HCT116 (cell line): ENCODE data around the gene SPTSSA. TPM values are rescaled to one million over a fixed set of nuclear protein-coding genes. Genes with fewer than 3 reads are reported as not detected.

ENCODE experiments used
- ATAC-seq: fragments of 200-7000 bp; cut with Tn5 transposase; 2 replicates; pipeline ENCODE4 v1.9.1; 2020; ENCODE audit warnings: mild to moderate bottlenecking, moderate library complexity
- BruUV-seq: library from RNA; stranded (reverse); fragments of 400-500 nt; replicated peaks from 2 replicates; lab custom pipeline; 2021; lab: Mats Ljungman, UMichigan
- CTCF ChIA-PET: fragments of 300-600 bp; sonication (Branson Sonifier 250); formaldehyde crosslinking; loops from one replicate; lab custom pipeline; 2021; ENCODE audit warnings: antibody characterized with exemption; lab: Charles Lee
- POLR2A ChIA-PET: fragments of 300-600, 350-600 bp; sonication (Branson Sonifier 250); formaldehyde crosslinking; loops from one replicate; lab custom pipeline; 2021; ENCODE audit warnings: antibody characterized with exemption; lab: Charles Lee
- RAD21 ChIA-PET, 2 experiments: fragments of 300-600 bp; sonication (Branson Sonifier 250); formaldehyde crosslinking; loops; one replicate each; lab custom pipeline; 2023; ENCODE audit warnings: low total read pairs in 2 of 2; ENCODE audit not compliant: uncharacterized antibody in 2 of 2, unreplicated experiment in 2 of 2, low non-redundant PET in 1 of 2; lab: Charles Lee
- DNase-seq: peaks from one replicate; pipeline ENCODE4 v3.0.0-alpha.2; 2010; ENCODE audit warnings: low read depth, low spot score
- H2AFZ ChIP-seq: fragments of 200-600 bp; shearing (Covaris generic), sonication (generic); 2 replicates; pipeline ENCODE4 v1.6.1; 2017; ENCODE audit warnings: low read depth, mixed run types, mixed read lengths, antibody characterized with exemption, low read length; ENCODE audit not compliant: poor library complexity, severe bottlenecking
- H3K27ac ChIP-seq: 2 replicates; pipeline ENCODE4 v1.5.1; 2012; ENCODE audit warnings: low read depth, low read length
- H3K27me3 ChIP-seq: fragments of 200-600 bp; sonication (generic); 2 replicates; pipeline ENCODE4 v1.6.1; 2016; ENCODE audit warnings: mixed run types, low read length, mixed read lengths; ENCODE audit not compliant: insufficient read depth
- H3K36me3 ChIP-seq, 2 experiments: fragments of 200-500 bp in 1 of 2; fragments of 200-600 bp in 1 of 2; sonication (Bioruptor generic) in 1 of 2; sonication (generic) in 1 of 2; 2 replicates each; pipeline versions ENCODE4 v1.5.1 to v1.6.1; 2014 to 2016; ENCODE audit warnings: low read length in 2 of 2, inconsistent platforms in 1 of 2, mixed read lengths in 1 of 2, mixed run types in 1 of 2; ENCODE audit not compliant: insufficient read depth in 2 of 2, control insufficient read depth in 1 of 2
- H3K4me1 ChIP-seq, 2 experiments: fragments of 200-600 bp in 1 of 2; sonication (generic) in 1 of 2; 2 replicates each; pipeline versions ENCODE4 v1.5.1 to v1.6.1; 2012 to 2017; ENCODE audit warnings: low read length in 2 of 2, inconsistent platforms in 1 of 2, mild to moderate bottlenecking in 1 of 2, mixed read lengths in 1 of 2, mixed run types in 1 of 2, moderate library complexity in 1 of 2; ENCODE audit not compliant: insufficient read depth in 2 of 2, control insufficient read depth in 1 of 2
- H3K4me2 ChIP-seq: fragments of 200-600 bp; sonication (generic); 2 replicates; pipeline ENCODE4 v1.6.1; 2017; ENCODE audit warnings: mixed run types, low read length, mixed read lengths
- H3K4me3 ChIP-seq, 2 experiments: fragments of 200-600 bp in 1 of 2; sonication (generic) in 1 of 2; replicated peaks in 1 of 2; 2 replicates each; pipeline ENCODE4 v1.5.1; 2011 to 2016; ENCODE audit warnings: low read length in 2 of 2, control low read depth in 1 of 2, low read depth in 1 of 2, mild to moderate bottlenecking in 1 of 2, mixed read lengths in 1 of 2, mixed run types in 1 of 2
- H3K79me2 ChIP-seq: fragments of 200-600 bp; sonication (generic); 2 replicates; pipeline ENCODE4 v1.6.1; 2017; ENCODE audit warnings: mild to moderate bottlenecking, mixed run types, low read length, moderate library complexity, mixed read lengths; ENCODE audit not compliant: insufficient read depth
- H3K9ac ChIP-seq: fragments of 200-600 bp; sonication (generic); 2 replicates; pipeline ENCODE4 v1.6.1; 2016; ENCODE audit warnings: low read length, mixed read lengths
- H3K9me2 ChIP-seq: fragments of 200-600 bp; sonication (generic), shearing (Covaris generic); 2 replicates; pipeline ENCODE4 v1.6.1; 2017; ENCODE audit warnings: mixed run types, mild to moderate bottlenecking, moderate library complexity; ENCODE audit not compliant: insufficient read depth
- H3K9me3 ChIP-seq, 2 experiments: fragments of 200-500 bp in 1 of 2; fragments of 200-600 bp in 1 of 2; sonication (Bioruptor generic) in 1 of 2; sonication (generic) in 1 of 2; 2 replicates each; pipeline ENCODE4 v1.6.1; 2014 to 2017; ENCODE audit warnings: low read length in 2 of 2, mixed read lengths in 2 of 2, inconsistent platforms in 1 of 2, low read depth in 1 of 2, mild to moderate bottlenecking in 1 of 2, mixed run types in 1 of 2, moderate library complexity in 1 of 2; ENCODE audit not compliant: control insufficient read depth in 1 of 2, insufficient read depth in 1 of 2
- H4K20me1 ChIP-seq: fragments of 200-600 bp; sonication (generic), shearing (Covaris generic); 2 replicates; pipeline ENCODE4 v1.6.1; 2017; ENCODE audit warnings: mixed run types, mild to moderate bottlenecking, moderate library complexity; ENCODE audit not compliant: insufficient read depth
- CBX3 ChIP-seq: IDR thresholded peaks from 2 replicates; pipeline ENCODE4 v1.6.1; 2012; ENCODE audit warnings: low read depth
- CEBPB ChIP-seq: IDR thresholded peaks from 2 replicates; pipeline ENCODE4 v1.6.1; 2012; ENCODE audit warnings: low read depth
- CTCF ChIP-seq, 3 experiments: fragments of 200-600 bp in 1 of 3; sonication (generic) in 1 of 3; IDR thresholded peaks in 2 of 3; conservative IDR thresholded peaks in 1 of 3; 2 replicates each; pipeline ENCODE4 v1.5.1; 2012 to 2017; ENCODE audit warnings: low read depth in 2 of 3, low read length in 2 of 3, antibody characterized with exemption in 1 of 3, borderline replicate concordance in 1 of 3, control low read depth in 1 of 3, mild to moderate bottlenecking in 1 of 3, mixed read lengths in 1 of 3, mixed run types in 1 of 3, moderate library complexity in 1 of 3; ENCODE audit not compliant: insufficient read depth in 1 of 3
- EZH2phosphoT487 ChIP-seq: fragments of 200-600 bp; IDR thresholded peaks from 2 replicates; pipeline ENCODE4 v1.6.1; 2018; ENCODE audit warnings: antibody characterized with exemption, borderline replicate concordance
- FOSL1 ChIP-seq: IDR thresholded peaks from 2 replicates; pipeline ENCODE4 v1.6.1; 2012; ENCODE audit warnings: low read depth
- MAX ChIP-seq: IDR thresholded peaks from 2 replicates; pipeline ENCODE4 v1.6.1; 2012
- SRF ChIP-seq: IDR thresholded peaks from 2 replicates; pipeline ENCODE4 v1.6.1; 2012; ENCODE audit warnings: low read depth
- YY1 ChIP-seq: IDR thresholded peaks from 2 replicates; pipeline ENCODE4 v1.6.1; 2011; ENCODE audit warnings: low read length, low read depth, moderate library complexity, mild to moderate bottlenecking; ENCODE audit not compliant: insufficient replicate concordance; ENCODE audit errors: extremely low read depth
- ZNF274 ChIP-seq: fragments of 200-500 bp; sonication (Bioruptor generic); IDR thresholded peaks from 2 replicates; pipeline ENCODE4 v1.6.1; 2014; ENCODE audit warnings: mild to moderate bottlenecking, low read depth, low read length, inconsistent platforms
- intact Hi-C: fragments of 100-400 bp; cut with micrococcal nuclease; formaldehyde crosslinking; loops from 2 replicates; pipeline ENCODE4 v1.10.0; 2022
- total RNA-seq: library from RNA; stranded (reverse); gene quantifications from one replicate; pipeline ENCODE4 v1.2.1, GENCODE V29; 2021; ENCODE audit not compliant: unreplicated experiment
- TF ChIP-seq, protein P1 (sequence below): IDR thresholded peaks from 2 replicates; pipeline ENCODE4 v1.6.1; 2012; ENCODE audit warnings: low read depth

SPTSSA gene
- total RNA-seq, 1 experiment from 2014 or later: 17.0 TPM

DNA sequence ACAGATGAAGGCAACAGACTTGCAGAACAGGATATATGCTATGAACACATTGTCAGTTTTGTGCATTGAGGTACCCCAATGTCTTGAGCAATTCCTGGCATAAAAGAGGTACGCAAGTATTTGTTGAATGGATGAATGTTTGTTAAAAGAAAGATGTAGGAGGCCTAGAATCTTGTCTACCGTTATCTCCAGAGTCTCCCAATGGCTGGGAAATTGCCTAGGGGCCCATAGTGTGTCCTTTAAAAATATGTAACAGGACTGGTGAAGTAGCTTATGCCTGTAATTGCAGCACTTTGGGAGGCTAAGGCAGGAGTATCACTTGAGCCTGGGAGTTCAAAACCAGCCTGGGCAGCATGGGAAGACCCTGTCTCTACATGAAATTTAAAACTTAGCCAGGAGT lies 20.4 kb upstream of the SPTSSA start:
- intact Hi-C loops: no loop called here
- POLR2A ChIA-PET: interaction anchor here (0.6 kb wide), 1 partner anchor 814 kb away, joined by 4 read pairs; no protein-coding TSS in a partner anchor
- BruUV-seq: no TSS peak

More for the DNA sequence above, 20.4 kb upstream of the SPTSSA start:
- ChIA-PET CTCF (no interaction called here), RAD21 (no interaction called here)
- Histone ChIP-seq H3K36me3 (no peaks in the 10 kb centered on the region), H3K4me3 (no peak overlapping the region), H3K27me3 (no peaks in the 10 kb centered on the region), H3K27ac (no peak overlapping the region), H3K4me1 (no peaks in the 10 kb centered on the region), H2AFZ (no peak overlapping the region), H4K20me1 (no peaks in the 10 kb centered on the region), H3K9me2 (no peaks in the 10 kb centered on the region), H3K9ac (no peak overlapping the region), H3K4me2 (no peak overlapping the region), H3K79me2 (no peaks in the 10 kb centered on the region), H3K9me3 (no peaks in the 10 kb centered on the region)
- TF ChIP-seq CEBPB: no peak
- TF ChIP-seq MAX: no peak
- TF ChIP-seq ZNF274: no peak
- no peak for TF ChIP-seq EZH2phosphoT487
- no peak for TF ChIP-seq CTCF (IDR thresholded peaks at IDR 0.05 in 2 of 3, conservative IDR thresholded peaks at IDR 0.05 in 1 of 3; ENCODE audit: borderline replicate concordance in 1 of 3, insufficient read depth in 1 of 3, low read depth in 2 of 3, low read length in 2 of 3)
- TF ChIP-seq, protein P1, sequence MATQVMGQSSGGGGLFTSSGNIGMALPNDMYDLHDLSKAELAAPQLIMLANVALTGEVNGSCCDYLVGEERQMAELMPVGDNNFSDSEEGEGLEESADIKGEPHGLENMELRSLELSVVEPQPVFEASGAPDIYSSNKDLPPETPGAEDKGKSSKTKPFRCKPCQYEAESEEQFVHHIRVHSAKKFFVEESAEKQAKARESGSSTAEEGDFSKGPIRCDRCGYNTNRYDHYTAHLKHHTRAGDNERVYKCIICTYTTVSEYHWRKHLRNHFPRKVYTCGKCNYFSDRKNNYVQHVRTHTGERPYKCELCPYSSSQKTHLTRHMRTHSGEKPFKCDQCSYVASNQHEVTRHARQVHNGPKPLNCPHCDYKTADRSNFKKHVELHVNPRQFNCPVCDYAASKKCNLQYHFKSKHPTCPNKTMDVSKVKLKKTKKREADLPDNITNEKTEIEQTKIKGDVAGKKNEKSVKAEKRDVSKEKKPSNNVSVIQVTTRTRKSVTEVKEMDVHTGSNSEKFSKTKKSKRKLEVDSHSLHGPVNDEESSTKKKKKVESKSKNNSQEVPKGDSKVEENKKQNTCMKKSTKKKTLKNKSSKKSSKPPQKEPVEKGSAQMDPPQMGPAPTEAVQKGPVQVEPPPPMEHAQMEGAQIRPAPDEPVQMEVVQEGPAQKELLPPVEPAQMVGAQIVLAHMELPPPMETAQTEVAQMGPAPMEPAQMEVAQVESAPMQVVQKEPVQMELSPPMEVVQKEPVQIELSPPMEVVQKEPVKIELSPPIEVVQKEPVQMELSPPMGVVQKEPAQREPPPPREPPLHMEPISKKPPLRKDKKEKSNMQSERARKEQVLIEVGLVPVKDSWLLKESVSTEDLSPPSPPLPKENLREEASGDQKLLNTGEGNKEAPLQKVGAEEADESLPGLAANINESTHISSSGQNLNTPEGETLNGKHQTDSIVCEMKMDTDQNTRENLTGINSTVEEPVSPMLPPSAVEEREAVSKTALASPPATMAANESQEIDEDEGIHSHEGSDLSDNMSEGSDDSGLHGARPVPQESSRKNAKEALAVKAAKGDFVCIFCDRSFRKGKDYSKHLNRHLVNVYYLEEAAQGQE: no peak
- no peak for TF ChIP-seq YY1
- TF ChIP-seq SRF: no peak
- TF ChIP-seq FOSL1: no peak
- no peak for TF ChIP-seq CBX3
- ATAC-seq: no peak
- DNase-seq: no peak
